Measurements from ENCODE around the gene PSMG2. TPM values are rescaled to one million over a fixed set of nuclear protein-coding genes. Genes with fewer than 3 reads are reported as not detected.

PSMG2 gene
- total and polyA plus RNA-seq, 2 of the 4 experiments (the other 2 are of a cell fraction) = 34.4 to 59.5 TPM

- no peak for TF ChIP-seq SMC3 (IDR thresholded peaks at IDR 0.05; ENCODE audit: low read depth, low read length)
These were observed 18.8 kb downstream of the PSMG2 start (continued) for GRCh38 chr18:12721495-12722275.

DNA sequence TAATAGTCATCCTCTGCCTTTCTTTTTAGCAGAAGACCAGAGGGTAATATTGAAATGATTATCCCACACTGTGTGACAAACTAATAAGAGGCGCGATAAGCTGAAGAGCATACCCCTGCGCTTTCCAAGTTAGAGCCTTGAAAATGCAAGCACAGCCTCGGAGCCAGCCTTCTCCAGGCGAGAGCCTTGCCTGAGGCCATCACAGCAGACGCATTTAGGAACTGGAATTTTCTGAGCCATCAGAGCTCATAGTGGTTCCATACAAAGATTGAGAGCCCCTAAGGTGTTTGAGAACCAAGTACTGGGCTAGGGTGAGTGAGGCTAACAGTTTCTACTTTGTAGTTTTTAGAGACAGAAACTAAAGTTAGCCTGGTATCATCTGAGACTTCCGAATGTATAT lies 19.9 kb downstream of the PSMG2 start:
- no peaks in the 10 kb centered on the region for H4K20me1 ChIP-seq (ENCODE audit: insufficient read depth, low read length)
- H3K18ac ChIP-seq (ENCODE audit: low read depth, low read length) = no peak overlapping the region
- no TSS peak for BruUV-seq (replicated peaks)
- H3K79me1 ChIP-seq (ENCODE audit: low read depth in 1 of 2, low read length in 2 of 2) = peaks cover 3 to 6% of the 10 kb centered on the region in 2 experiments; a peak in 1 of 4 replicates
- in situ Hi-C loops (cut with MboI; ENCODE audit: low sequenced_read_pairs) (no loop called here), dilution Hi-C loops (cut with HindIII; ENCODE audit: low sequenced_read_pairs, unreplicated experiment) (no loop called here), intact Hi-C loops (cut with micrococcal nuclease) (no loop called here)
- peaks cover 31% of the 10 kb centered on the region for H3K36me3 ChIP-seq (ENCODE audit: control insufficient read depth, insufficient read depth, low read length)
- H3K4me2 ChIP-seq (ENCODE audit: low read depth, low read length) = no peak overlapping the region
- CTCF ChIA-PET = interaction anchor here (1.1 to 5.2 kb wide), 3 partner anchors 21 to 212 kb away, joined by 3 to 38 read pairs (median 8); no protein-coding TSS in a partner anchor
- no peak overlapping the region for H2AK5ac ChIP-seq (ENCODE audit: low read depth, low read length)
- H3K9me1 ChIP-seq (ENCODE audit: insufficient read depth, low read length) = no peaks in the 10 kb centered on the region
- H3K14ac ChIP-seq (replicated peaks; ENCODE audit: low read depth, low read length) = no peak overlapping the region
- H4K91ac ChIP-seq (ENCODE audit: insufficient read depth, low read depth, low read length) = no peak overlapping the region
- ATAC-seq (ENCODE audit: low read depth) = no peak
- H3K56ac ChIP-seq (ENCODE audit: extremely low read depth, insufficient read depth, low read length) = no peak overlapping the region
- H2AFZ ChIP-seq (replicated peaks; ENCODE audit: low read length, poor library complexity) = no peak overlapping the region
- no peak overlapping the region for H4K8ac ChIP-seq (ENCODE audit: low read depth in 2 of 2, low read length in 2 of 2)
- no peak overlapping the region for H3K4me3 ChIP-seq (ENCODE audit: insufficient read depth, low read depth, low read length)
- no peak overlapping the region for H3K9ac ChIP-seq (ENCODE audit: low read depth, low read length)
- H3K4ac ChIP-seq (ENCODE audit: low read depth, low read length) = no peak overlapping the region
- H2BK15ac ChIP-seq (ENCODE audit: low read depth, low read length) = no peak overlapping the region
- no peak overlapping the region for H2AK9ac ChIP-seq (replicated peaks; ENCODE audit: low read depth, low read length, poor library complexity)
- H4K5ac ChIP-seq (ENCODE audit: low read depth, low read length) = no peak overlapping the region
- POLR2A ChIA-PET (ENCODE audit: unreplicated experiment) = no interaction called here
- 91% methylated on average over 4 of the region's 7 CpGs; no CpG with 5 or more reads in 1 of the 2 experiments for WGBS, 2 experiments (ENCODE audit: extremely low coverage in 2 of 2, insufficient read length in 1 of 2)
- no peak overlapping the region for H2BK20ac ChIP-seq (ENCODE audit: low read depth, low read length)
- H3K23ac ChIP-seq (ENCODE audit: low read depth, low read length) = no peak overlapping the region
- H3K4me1 ChIP-seq (ENCODE audit: control insufficient read depth, insufficient read depth, low read length) = no peaks in the 10 kb centered on the region
- no peak overlapping the region for H3K27ac ChIP-seq (ENCODE audit: insufficient read depth, low read length)
- H3K27me3 ChIP-seq (ENCODE audit: control insufficient read depth, insufficient read depth, low read length) = no peaks in the 10 kb centered on the region
- H2BK5ac ChIP-seq (ENCODE audit: low read depth, low read length, poor library complexity, severe bottlenecking) = no peak overlapping the region
- DNase-seq = no peak
- H2BK120ac ChIP-seq (ENCODE audit: low read depth, low read length) = no peak overlapping the region
- H3K9me3 ChIP-seq (ENCODE audit: control insufficient read depth, insufficient read depth, low read length) = no peaks in the 10 kb centered on the region
- no peak for TF ChIP-seq MAFK (IDR thresholded peaks at IDR 0.05; ENCODE audit: low read depth, low read length)
- no peak for TF ChIP-seq NFE2L2 (IDR thresholded peaks at IDR 0.05; ENCODE audit: low read depth, low read length)
- TF ChIP-seq MAZ (IDR thresholded peaks at IDR 0.05; ENCODE audit: borderline replicate concordance, low read depth, low read length) = no peak
- TF ChIP-seq CHD1 (IDR thresholded peaks at IDR 0.05; ENCODE audit: low read depth, low read length) = no peak
- TF ChIP-seq CTCF (conservative IDR thresholded peaks at IDR 0.05; ENCODE audit: low read depth, low read length) = no peak
- no peak for TF ChIP-seq RAD21 (IDR thresholded peaks at IDR 0.05; ENCODE audit: low read length)
- TF ChIP-seq FOS (IDR thresholded peaks at IDR 0.05; ENCODE audit: low read depth, low read length) = no peak
- TF ChIP-seq CEBPB (IDR thresholded peaks at IDR 0.05; ENCODE audit: low read depth, low read length) = no peak
- no peak for TF ChIP-seq POLR2A (IDR thresholded peaks at IDR 0.05; ENCODE audit: low read depth, low read length)
- TF ChIP-seq BHLHE40 (IDR thresholded peaks at IDR 0.05; ENCODE audit: low read depth, low read length) = no peak
- TF ChIP-seq RCOR1 (IDR thresholded peaks at IDR 0.05; ENCODE audit: insufficient replicate concordance, low read length) = no peak
- TF ChIP-seq, protein P1, sequence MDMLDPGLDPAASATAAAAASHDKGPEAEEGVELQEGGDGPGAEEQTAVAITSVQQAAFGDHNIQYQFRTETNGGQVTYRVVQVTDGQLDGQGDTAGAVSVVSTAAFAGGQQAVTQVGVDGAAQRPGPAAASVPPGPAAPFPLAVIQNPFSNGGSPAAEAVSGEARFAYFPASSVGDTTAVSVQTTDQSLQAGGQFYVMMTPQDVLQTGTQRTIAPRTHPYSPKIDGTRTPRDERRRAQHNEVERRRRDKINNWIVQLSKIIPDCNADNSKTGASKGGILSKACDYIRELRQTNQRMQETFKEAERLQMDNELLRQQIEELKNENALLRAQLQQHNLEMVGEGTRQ (IDR thresholded peaks at IDR 0.05; ENCODE audit: low read depth, low read length) = no peak
- TF ChIP-seq RFX5 (IDR thresholded peaks at IDR 0.05; ENCODE audit: low read depth, low read length) = no peak
- no peak for TF ChIP-seq MXI1 (IDR thresholded peaks at IDR 0.05; ENCODE audit: borderline replicate concordance, low read depth, low read length)

Data from IMR-90 (cell line).